Femur (tissue), 1 donor: ENCODE measurements around the gene SMIM24.
"Not testable (repeated sequence)": the region's sequence is repeated elsewhere in the genome, so short reads cannot be mapped to it uniquely, and the experiment has no call there.

ENCODE experiments used
- DNase-seq: peaks from one replicate; pipeline ENCODE4 v3.0.0-alpha.2; 2017

Gene SMIM24

DNA sequence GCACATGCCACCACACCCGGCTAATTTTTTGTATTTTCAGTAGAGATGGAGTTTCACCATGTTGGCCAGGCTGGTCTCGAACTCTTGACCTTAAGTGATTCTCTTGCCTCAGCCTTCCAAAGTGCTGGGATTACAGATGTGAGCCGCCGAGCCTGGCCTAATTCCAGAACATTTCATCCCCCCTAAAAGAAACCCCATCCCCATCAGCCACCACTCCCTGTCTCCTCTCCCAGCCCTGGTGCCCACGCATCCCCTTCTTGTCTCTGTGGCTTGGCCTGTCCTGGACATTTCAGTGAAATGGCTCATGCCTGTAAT lies 50.0 kb downstream of the SMIM24 start:
- DNase-seq = not testable (repeated sequence)

DNA sequence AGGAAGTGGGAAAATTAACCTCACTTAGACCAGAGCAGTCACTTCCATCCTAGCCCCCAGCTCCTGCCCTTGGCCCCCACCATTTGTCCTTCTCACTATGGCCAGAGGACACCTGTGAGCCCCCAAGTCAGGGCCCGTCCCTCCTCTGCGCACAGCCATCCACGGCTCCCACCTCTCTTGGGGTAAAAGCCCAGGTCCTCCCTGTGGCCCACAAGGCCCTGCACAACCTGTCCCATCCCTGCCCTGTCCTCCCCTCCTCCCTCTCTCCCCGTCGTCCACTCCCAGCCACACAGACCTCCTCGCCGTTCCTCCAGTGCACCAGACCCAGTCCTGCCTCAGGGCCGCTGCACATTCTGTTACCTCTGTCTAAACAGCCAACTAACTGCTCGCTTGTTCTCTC lies 53.9 kb downstream of the SMIM24 start:
- DNase-seq = no peak
